GM18499 (cell line): ENCODE results near the gene ETV6.

Experiments
- ATAC-seq: cut with Tn5 transposase; IDR thresholded peaks from one replicate; pipeline ENCODE4 v1.9.1; 2021; ENCODE audit warnings: moderate number of reproducible peaks; ENCODE audit not compliant: insufficient read depth, unreplicated experiment

ETV6 gene

GRCh38 chr12:11815397-11815796, 165.9 kb downstream of the ETV6 start:
- no peak for ATAC-seq

DNA sequence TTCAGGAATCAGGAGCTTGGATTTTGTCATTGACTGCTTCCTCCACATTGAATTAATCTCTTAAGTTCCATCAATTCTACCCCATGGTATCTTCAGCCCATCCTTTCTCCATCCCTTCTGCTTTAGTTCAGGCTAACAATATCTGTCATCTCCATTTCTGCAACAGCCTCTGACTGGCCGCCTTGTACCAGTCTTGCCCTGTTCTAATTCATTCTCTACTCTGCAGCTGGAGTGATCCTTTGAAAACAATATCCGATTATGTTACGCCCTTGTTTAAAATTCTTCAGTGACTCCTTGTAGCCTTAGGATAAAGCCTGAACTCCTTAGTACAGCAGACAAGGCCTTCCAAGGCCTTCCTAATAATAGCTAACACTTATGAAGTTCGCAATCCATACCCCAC, 170.2 kb downstream of the ETV6 start:
- no peak for ATAC-seq

DNA sequence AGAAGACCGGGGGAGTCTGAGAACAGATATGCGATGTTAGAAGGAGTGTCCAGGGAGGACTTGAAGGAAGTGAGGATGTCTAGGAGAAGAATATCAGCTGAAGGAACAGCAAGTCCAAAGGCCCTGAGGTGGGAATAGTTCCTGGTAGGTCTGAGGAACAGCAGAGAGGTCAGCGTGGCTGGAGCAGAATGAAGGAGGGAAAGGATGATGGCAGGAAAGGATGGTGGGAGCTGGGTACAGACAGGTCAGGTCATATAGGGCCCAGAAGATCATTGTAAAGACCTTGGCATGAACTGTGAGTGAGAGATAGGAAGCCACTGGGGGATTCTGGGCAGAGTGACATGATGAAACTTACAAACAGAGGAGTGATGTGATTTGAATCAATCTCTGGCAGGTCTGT, 171.0 kb downstream of the ETV6 start:
- ATAC-seq, result no peak

GRCh38 chr12:11821386-11822080, 172.1 kb downstream of the ETV6 start:
- ATAC-seq, result no peak

DNA sequence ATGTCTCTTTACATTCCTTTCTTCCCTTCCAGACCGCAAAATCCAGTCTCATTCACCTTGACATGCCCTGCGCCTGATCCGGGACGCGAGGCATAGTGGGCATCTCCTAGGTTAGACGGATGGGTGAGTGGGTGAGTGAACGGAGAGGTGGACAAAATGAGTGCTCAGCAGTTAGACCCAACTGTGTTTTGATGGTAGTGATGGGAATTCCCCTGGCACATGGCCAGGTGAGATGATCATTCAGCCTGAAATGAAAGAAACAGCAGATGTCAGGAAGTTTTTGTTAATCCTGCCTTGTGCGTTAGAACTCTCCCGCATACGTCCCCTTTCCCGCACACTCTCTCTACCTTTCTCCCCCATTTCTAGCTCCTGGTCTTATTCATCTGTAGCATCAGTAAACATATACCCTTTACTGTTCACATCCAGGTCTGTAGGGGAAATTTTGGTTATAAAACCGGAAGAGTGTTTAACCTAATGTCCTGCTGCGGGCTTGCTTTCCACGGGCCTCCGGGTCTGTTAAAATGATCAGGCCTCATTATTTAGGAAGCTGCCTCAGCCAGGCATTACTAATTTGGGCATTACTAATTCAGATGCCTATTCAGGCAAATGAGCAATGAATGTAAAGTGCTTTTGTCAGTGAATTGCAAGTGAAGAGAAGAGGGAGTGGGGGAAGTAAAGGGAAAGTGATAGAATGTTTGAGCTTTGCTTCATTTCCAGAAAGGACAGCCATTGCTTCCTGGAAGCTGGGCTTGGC, 172.8 kb downstream of the ETV6 start:
- no peak for ATAC-seq

DNA sequence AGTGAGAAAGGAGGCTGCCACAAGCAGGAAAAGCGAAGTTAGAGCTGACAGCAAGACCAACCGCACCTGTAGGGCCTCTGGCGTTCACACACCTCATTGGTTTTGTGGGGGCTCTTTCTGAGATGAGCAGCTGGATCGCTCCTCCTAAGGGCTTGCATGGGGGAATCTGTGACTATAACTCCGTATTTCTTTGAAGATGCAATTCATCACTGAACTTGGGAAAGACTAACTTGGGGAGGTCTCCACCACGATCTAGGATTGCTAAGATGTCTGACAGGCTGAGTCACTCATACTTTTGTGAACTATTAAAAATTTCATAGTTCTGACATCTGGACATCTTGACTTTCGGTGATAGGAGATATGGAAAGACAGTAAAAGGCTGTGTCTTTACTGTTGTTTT, 173.6 kb downstream of the ETV6 start:
- no peak for ATAC-seq

DNA sequence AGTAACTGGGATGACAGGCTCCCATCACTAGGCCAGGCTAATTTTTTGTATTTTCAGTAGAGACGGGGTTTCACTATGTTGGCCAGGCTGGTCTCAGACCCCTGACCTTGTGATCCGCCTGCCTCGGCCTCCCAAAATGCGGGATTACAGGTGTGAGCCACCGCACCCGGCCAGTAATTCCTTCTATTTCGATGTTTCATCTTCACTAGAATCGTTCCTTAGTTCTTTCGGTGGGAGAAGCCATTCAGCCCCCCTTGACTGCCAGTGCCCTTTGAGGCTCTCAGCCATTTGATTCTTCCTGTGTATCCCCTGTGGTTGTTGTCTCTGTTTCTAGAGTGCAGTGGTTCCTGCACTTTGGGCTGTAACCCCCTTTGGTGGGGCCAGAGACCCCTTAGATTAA, 174.1 kb downstream of the ETV6 start:
- no peak for ATAC-seq

DNA sequence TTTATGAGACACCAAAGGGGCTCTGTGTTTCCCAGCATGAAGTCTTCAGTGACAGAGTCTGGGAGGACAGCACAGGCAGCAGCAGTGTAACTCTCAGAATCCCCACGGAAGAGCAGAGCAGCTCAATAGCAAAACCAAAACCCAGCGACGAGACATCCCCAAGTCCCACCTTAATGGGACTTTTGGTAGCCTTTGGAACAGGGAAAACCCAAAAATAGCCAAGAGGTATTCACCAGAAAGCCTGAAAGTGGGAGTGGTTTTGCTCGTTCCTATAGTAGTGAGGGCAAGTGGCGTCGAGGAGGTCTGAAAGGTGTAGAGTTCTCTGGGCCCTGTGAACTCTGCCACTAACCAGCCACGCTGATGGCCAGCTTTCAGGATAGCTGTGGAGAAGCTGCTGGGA, 174.6 kb downstream of the ETV6 start:
- ATAC-seq, result no peak

GRCh38 chr12:11824736-11825135, 175.3 kb downstream of the ETV6 start:
- no peak for ATAC-seq

GRCh38 chr12:11825278-11825677, 175.8 kb downstream of the ETV6 start:
- ATAC-seq, result no peak

- no peak for ATAC-seq
These were observed 177.1 kb downstream of the ETV6 start for GRCh38 chr12:11826574-11826973.

- ATAC-seq, result no peak
These were observed 177.9 kb downstream of the ETV6 start for GRCh38 chr12:11827091-11828061.

- ATAC-seq, result no peak
These were observed 180.3 kb downstream of the ETV6 start for GRCh38 chr12:11829764-11830194.

GRCh38 chr12:11830307-11830801, 180.9 kb downstream of the ETV6 start:
- ATAC-seq, result no peak

DNA sequence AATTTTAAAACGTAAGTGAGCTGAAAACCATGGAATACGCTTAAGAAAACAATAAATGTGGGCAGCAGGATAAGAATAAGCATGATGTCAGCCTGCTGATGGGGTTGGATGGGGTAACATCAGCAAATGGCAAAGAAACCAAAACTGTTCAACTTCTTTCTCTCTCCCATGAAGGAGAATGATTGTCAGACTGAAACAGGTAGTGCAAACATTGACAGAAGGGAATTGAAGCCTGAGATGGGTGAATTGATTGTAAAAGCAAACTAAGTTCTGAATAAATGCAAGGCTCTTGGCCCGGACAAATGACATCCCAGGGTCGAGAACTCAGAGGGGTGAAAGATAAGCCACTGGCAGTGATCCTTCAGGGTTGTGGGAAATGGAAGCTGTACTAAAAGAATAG, 182.6 kb downstream of the ETV6 start:
- no peak for ATAC-seq

GRCh38 chr12:11833174-11833895, 183.9 kb downstream of the ETV6 start:
- no peak for ATAC-seq

- ATAC-seq, result no peak
These were observed 184.8 kb downstream of the ETV6 start for GRCh38 chr12:11834104-11834812.

DNA sequence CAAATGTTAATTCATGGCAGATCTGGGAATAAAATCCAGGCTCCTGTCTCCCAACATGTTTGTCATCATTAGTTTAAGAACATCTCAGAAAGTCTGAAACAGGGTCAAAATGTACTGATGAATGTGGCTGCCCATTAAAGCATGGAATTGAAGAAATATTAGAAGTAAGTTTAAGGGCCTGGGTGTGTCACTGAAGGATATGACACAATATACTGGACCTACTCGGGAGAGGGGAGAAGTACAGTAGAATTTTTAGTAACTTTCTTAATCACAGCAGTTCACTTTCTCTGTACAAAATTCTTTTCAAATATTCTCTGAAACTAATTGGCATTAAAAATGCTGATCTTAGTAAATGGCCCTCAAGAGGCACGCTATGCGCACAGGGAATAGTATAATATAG, 185.5 kb downstream of the ETV6 start:
- ATAC-seq, result no peak
